Measurements from ENCODE around the gene SPAAR.
"Not testable (repeated sequence)": the region's sequence is repeated elsewhere in the genome, so short reads cannot be mapped to it uniquely, and the experiment has no call there.

SPAAR gene

GRCh38 chr9:35923927-35924763 lies 14.9 kb downstream of the SPAAR start:
- DNase-seq: peak; percentile 84

GRCh38 chr9:35928591-35929452 lies 19.5 kb downstream of the SPAAR start:
- DNase-seq: no peak

GRCh38 chr9:35929453-35929718 lies 20.1 kb downstream of the SPAAR start:
- no peak for DNase-seq

GRCh38 chr9:35930521-35930920 lies 21.2 kb downstream of the SPAAR start:
- no peak for DNase-seq

GRCh38 chr9:35930989-35931388 lies 21.7 kb downstream of the SPAAR start:
- DNase-seq: no peak

- no peak for DNase-seq
These were observed 23.4 kb downstream of the SPAAR start for GRCh38 chr9:35932735-35933134.

GRCh38 chr9:35933550-35934067 lies 24.3 kb downstream of the SPAAR start:
- no peak for DNase-seq

GRCh38 chr9:35934069-35934468 lies 24.8 kb downstream of the SPAAR start:
- not testable (repeated sequence) for DNase-seq

- DNase-seq: no peak
These were observed 26.0 kb downstream of the SPAAR start for GRCh38 chr9:35935261-35935660.

- DNase-seq: no peak
These were observed 26.6 kb downstream of the SPAAR start for GRCh38 chr9:35935755-35936509.

- no peak for DNase-seq
These were observed 27.9 kb downstream of the SPAAR start for GRCh38 chr9:35937227-35937626.

GRCh38 chr9:35938474-35939356 lies 29.4 kb downstream of the SPAAR start:
- DNase-seq: no peak

GRCh38 chr9:35939679-35940250 lies 30.5 kb downstream of the SPAAR start:
- DNase-seq: no peak

GRCh38 chr9:35940458-35941407 lies 31.4 kb downstream of the SPAAR start:
- no peak for DNase-seq

- no peak for DNase-seq
These were observed 33.0 kb downstream of the SPAAR start for GRCh38 chr9:35942286-35942685.

GRCh38 chr9:35944173-35944572 lies 34.9 kb downstream of the SPAAR start:
- DNase-seq: no peak

- no peak for DNase-seq
These were observed 35.6 kb downstream of the SPAAR start for GRCh38 chr9:35944841-35945240.

GRCh38 chr9:35945341-35946018 lies 36.2 kb downstream of the SPAAR start:
- DNase-seq: peak; percentile 88

- DNase-seq: no peak
These were observed 39.2 kb downstream of the SPAAR start for GRCh38 chr9:35948451-35948850.

GRCh38 chr9:35948901-35949318 lies 39.6 kb downstream of the SPAAR start:
- no peak for DNase-seq

Data from hematopoietic multipotent progenitor cell treated with erythropoietin and hydrocortisone succinate and interleukin-3 and kit ligand, for 6 days (in vitro differentiated cells).